HCT116 (cell line): ENCODE data around the gene GPR15. TPM values are rescaled to one million over a fixed set of nuclear protein-coding genes. Genes with fewer than 3 reads are reported as not detected.

Source experiments
- ATAC-seq: fragments of 200-7000 bp; cut with Tn5 transposase; 2 replicates; pipeline ENCODE4 v1.9.1; 2020; ENCODE audit warnings: mild to moderate bottlenecking, moderate library complexity
- BruUV-seq: library from RNA; stranded (reverse); fragments of 400-500 nt; replicated peaks from 2 replicates; lab custom pipeline; 2021; lab: Mats Ljungman, UMichigan
- CTCF ChIA-PET: fragments of 300-600 bp; sonication (Branson Sonifier 250); formaldehyde crosslinking; loops from one replicate; lab custom pipeline; 2021; ENCODE audit warnings: antibody characterized with exemption; lab: Charles Lee
- POLR2A ChIA-PET: fragments of 300-600, 350-600 bp; sonication (Branson Sonifier 250); formaldehyde crosslinking; loops from one replicate; lab custom pipeline; 2021; ENCODE audit warnings: antibody characterized with exemption; lab: Charles Lee
- RAD21 ChIA-PET, 2 experiments: fragments of 300-600 bp; sonication (Branson Sonifier 250); formaldehyde crosslinking; loops; one replicate each; lab custom pipeline; 2023; ENCODE audit warnings: low total read pairs in 2 of 2; ENCODE audit not compliant: uncharacterized antibody in 2 of 2, unreplicated experiment in 2 of 2, low non-redundant PET in 1 of 2; lab: Charles Lee
- DNase-seq: peaks from one replicate; pipeline ENCODE4 v3.0.0-alpha.2; 2010; ENCODE audit warnings: low read depth, low spot score
- H2AFZ ChIP-seq: fragments of 200-600 bp; shearing (Covaris generic), sonication (generic); 2 replicates; pipeline ENCODE4 v1.6.1; 2017; ENCODE audit warnings: low read depth, mixed run types, mixed read lengths, antibody characterized with exemption, low read length; ENCODE audit not compliant: poor library complexity, severe bottlenecking
- H3K27ac ChIP-seq: 2 replicates; pipeline ENCODE4 v1.5.1; 2012; ENCODE audit warnings: low read depth, low read length
- H3K27me3 ChIP-seq: fragments of 200-600 bp; sonication (generic); 2 replicates; pipeline ENCODE4 v1.6.1; 2016; ENCODE audit warnings: mixed run types, low read length, mixed read lengths; ENCODE audit not compliant: insufficient read depth
- H3K36me3 ChIP-seq, 2 experiments: fragments of 200-500 bp in 1 of 2; fragments of 200-600 bp in 1 of 2; sonication (Bioruptor generic) in 1 of 2; sonication (generic) in 1 of 2; 2 replicates each; pipeline versions ENCODE4 v1.5.1 to v1.6.1; 2014 to 2016; ENCODE audit warnings: low read length in 2 of 2, inconsistent platforms in 1 of 2, mixed read lengths in 1 of 2, mixed run types in 1 of 2; ENCODE audit not compliant: insufficient read depth in 2 of 2, control insufficient read depth in 1 of 2
- H3K4me1 ChIP-seq, 2 experiments: fragments of 200-600 bp in 1 of 2; sonication (generic) in 1 of 2; 2 replicates each; pipeline versions ENCODE4 v1.5.1 to v1.6.1; 2012 to 2017; ENCODE audit warnings: low read length in 2 of 2, inconsistent platforms in 1 of 2, mild to moderate bottlenecking in 1 of 2, mixed read lengths in 1 of 2, mixed run types in 1 of 2, moderate library complexity in 1 of 2; ENCODE audit not compliant: insufficient read depth in 2 of 2, control insufficient read depth in 1 of 2
- H3K4me2 ChIP-seq: fragments of 200-600 bp; sonication (generic); 2 replicates; pipeline ENCODE4 v1.6.1; 2017; ENCODE audit warnings: mixed run types, low read length, mixed read lengths
- H3K4me3 ChIP-seq, 2 experiments: fragments of 200-600 bp in 1 of 2; sonication (generic) in 1 of 2; replicated peaks in 1 of 2; 2 replicates each; pipeline ENCODE4 v1.5.1; 2011 to 2016; ENCODE audit warnings: low read length in 2 of 2, control low read depth in 1 of 2, low read depth in 1 of 2, mild to moderate bottlenecking in 1 of 2, mixed read lengths in 1 of 2, mixed run types in 1 of 2
- H3K79me2 ChIP-seq: fragments of 200-600 bp; sonication (generic); 2 replicates; pipeline ENCODE4 v1.6.1; 2017; ENCODE audit warnings: mild to moderate bottlenecking, mixed run types, low read length, moderate library complexity, mixed read lengths; ENCODE audit not compliant: insufficient read depth
- H3K9ac ChIP-seq: fragments of 200-600 bp; sonication (generic); 2 replicates; pipeline ENCODE4 v1.6.1; 2016; ENCODE audit warnings: low read length, mixed read lengths
- H3K9me2 ChIP-seq: fragments of 200-600 bp; sonication (generic), shearing (Covaris generic); 2 replicates; pipeline ENCODE4 v1.6.1; 2017; ENCODE audit warnings: mixed run types, mild to moderate bottlenecking, moderate library complexity; ENCODE audit not compliant: insufficient read depth
- H3K9me3 ChIP-seq, 2 experiments: fragments of 200-500 bp in 1 of 2; fragments of 200-600 bp in 1 of 2; sonication (Bioruptor generic) in 1 of 2; sonication (generic) in 1 of 2; 2 replicates each; pipeline ENCODE4 v1.6.1; 2014 to 2017; ENCODE audit warnings: low read length in 2 of 2, mixed read lengths in 2 of 2, inconsistent platforms in 1 of 2, low read depth in 1 of 2, mild to moderate bottlenecking in 1 of 2, mixed run types in 1 of 2, moderate library complexity in 1 of 2; ENCODE audit not compliant: control insufficient read depth in 1 of 2, insufficient read depth in 1 of 2
- H4K20me1 ChIP-seq: fragments of 200-600 bp; sonication (generic), shearing (Covaris generic); 2 replicates; pipeline ENCODE4 v1.6.1; 2017; ENCODE audit warnings: mixed run types, mild to moderate bottlenecking, moderate library complexity; ENCODE audit not compliant: insufficient read depth
- CEBPB ChIP-seq: IDR thresholded peaks from 2 replicates; pipeline ENCODE4 v1.6.1; 2012; ENCODE audit warnings: low read depth
- EZH2phosphoT487 ChIP-seq: fragments of 200-600 bp; IDR thresholded peaks from 2 replicates; pipeline ENCODE4 v1.6.1; 2018; ENCODE audit warnings: antibody characterized with exemption, borderline replicate concordance
- POLR2A ChIP-seq: IDR thresholded peaks from 2 replicates; pipeline ENCODE4 v1.7.0; 2011; ENCODE audit warnings: borderline replicate concordance; ENCODE audit not compliant: insufficient read depth, insufficient read length; ENCODE audit errors: extremely low read depth
- SIN3A ChIP-seq: IDR thresholded peaks from 2 replicates; pipeline ENCODE4 v1.6.1; 2012; ENCODE audit warnings: low read depth
- SP1 ChIP-seq: IDR thresholded peaks from 2 replicates; pipeline ENCODE4 v1.6.1; 2012; ENCODE audit warnings: low read depth
- SRF ChIP-seq: IDR thresholded peaks from 2 replicates; pipeline ENCODE4 v1.6.1; 2012; ENCODE audit warnings: low read depth
- YY1 ChIP-seq: IDR thresholded peaks from 2 replicates; pipeline ENCODE4 v1.6.1; 2011; ENCODE audit warnings: low read length, low read depth, moderate library complexity, mild to moderate bottlenecking; ENCODE audit not compliant: insufficient replicate concordance; ENCODE audit errors: extremely low read depth
- ZBTB33 ChIP-seq: IDR thresholded peaks from 2 replicates; pipeline ENCODE4 v1.6.1; 2011; ENCODE audit warnings: mild to moderate bottlenecking, low read length, moderate library complexity; ENCODE audit not compliant: insufficient replicate concordance; ENCODE audit errors: extremely low read depth
- ZNF274 ChIP-seq: fragments of 200-500 bp; sonication (Bioruptor generic); IDR thresholded peaks from 2 replicates; pipeline ENCODE4 v1.6.1; 2014; ENCODE audit warnings: mild to moderate bottlenecking, low read depth, low read length, inconsistent platforms
- intact Hi-C: fragments of 100-400 bp; cut with micrococcal nuclease; formaldehyde crosslinking; loops from 2 replicates; pipeline ENCODE4 v1.10.0; 2022
- total RNA-seq: library from RNA; stranded (reverse); gene quantifications from one replicate; pipeline ENCODE4 v1.2.1, GENCODE V29; 2021; ENCODE audit not compliant: unreplicated experiment

Gene GPR15
- total RNA-seq, 1 experiment from 2014 or later = 1.1 TPM

GRCh38 chr3:98500019-98500418, 31.8 kb upstream of the GPR15 start:
- Histone ChIP-seq H3K27me3 (no peaks in the 10 kb centered on the region), H3K4me2 (no peak overlapping the region), H2AFZ (no peak overlapping the region), H3K4me3 (no peak overlapping the region), H3K79me2 (no peaks in the 10 kb centered on the region), H3K9ac (no peak overlapping the region), H4K20me1 (no peaks in the 10 kb centered on the region), H3K9me2 (no peaks in the 10 kb centered on the region), H3K27ac (no peak overlapping the region), H3K36me3 (no peaks in the 10 kb centered on the region)
- DNase-seq = no peak
- RAD21 ChIA-PET = no interaction called here
- BruUV-seq = no TSS peak
- POLR2A ChIA-PET = no interaction called here
- peak; percentile 54 for ATAC-seq
- TF ChIP-seq ZBTB33 = no peak
- no peak for TF ChIP-seq SIN3A
- no peak for TF ChIP-seq ZNF274
- TF ChIP-seq YY1 = no peak
- no peak for TF ChIP-seq SRF
- TF ChIP-seq SP1 = no peak
- TF ChIP-seq CEBPB = no peak
- TF ChIP-seq, all 23 proteins: peak for 0
- Histone ChIP-seq H3K9me3 (no peaks in the 10 kb centered on the region), H3K4me1 (peaks cover 14 to 15% of the 10 kb centered on the region in 2 experiments; a peak in 3 of 4 replicates)
- intact Hi-C loops = no loop called here
- CTCF ChIA-PET = no interaction called here

- BruUV-seq = no TSS peak
- DNase-seq (no peak), ATAC-seq (no peak)
- intact Hi-C loops = no loop called here
- ChIA-PET RAD21 (no interaction called here), POLR2A (no interaction called here), CTCF (no interaction called here)
- Histone ChIP-seq H4K20me1 (no peaks in the 10 kb centered on the region), H3K27me3 (no peaks in the 10 kb centered on the region), H3K9ac (no peak overlapping the region), H2AFZ (no peak overlapping the region), H3K4me2 (no peak overlapping the region), H3K4me1 (peaks cover 14 to 16% of the 10 kb centered on the region in 2 experiments; a peak in 3 of 4 replicates), H3K79me2 (no peaks in the 10 kb centered on the region), H3K9me2 (no peaks in the 10 kb centered on the region), H3K9me3 (no peaks in the 10 kb centered on the region), H3K36me3 (no peaks in the 10 kb centered on the region), H3K27ac (no peak overlapping the region), H3K4me3 (no peak overlapping the region)
- TF ChIP-seq POLR2A = no peak
- no peak for TF ChIP-seq EZH2phosphoT487
- no peak for TF ChIP-seq CEBPB
- TF ChIP-seq SIN3A = no peak
- TF ChIP-seq ZNF274 = no peak
- TF ChIP-seq ZBTB33 = no peak
- TF ChIP-seq, all 23 proteins: peak for 0
Measured at GRCh38 chr3:98501270-98501669, 30.5 kb upstream of the GPR15 start.
